Measurements from ENCODE around the gene TBC1D2B. TPM values are rescaled to one million over a fixed set of nuclear protein-coding genes. Genes with fewer than 3 reads are reported as not detected.
"Not testable (repeated sequence)": the region's sequence is repeated elsewhere in the genome, so short reads cannot be mapped to it uniquely, and the experiment has no call there.

The TBC1D2B gene
- polyA plus RNA-seq, 3 donors, result 5.9 to 53.3 (median 6.2) TPM

DNA sequence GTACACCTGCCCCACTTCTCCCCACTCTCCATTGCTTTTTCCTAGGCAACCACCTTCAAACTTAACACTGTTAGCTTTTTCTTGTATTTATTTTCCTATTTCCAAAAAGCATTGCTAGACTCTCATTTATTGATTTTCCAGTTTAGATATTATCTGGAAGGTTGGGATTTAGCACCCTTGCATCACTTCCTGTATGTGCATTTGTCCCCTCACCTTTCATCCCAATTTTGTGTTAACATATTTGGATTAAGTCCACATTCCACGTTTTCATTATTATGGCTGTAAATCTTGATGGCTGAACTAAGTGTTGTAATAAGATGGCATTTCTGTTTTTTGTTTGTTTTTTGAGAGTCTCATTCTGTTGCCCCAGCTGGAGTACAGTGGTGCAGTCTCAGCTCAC, 109.7 kb downstream of the TBC1D2B start:
- no peaks in the 10 kb centered on the region for H4K20me1 ChIP-seq (ENCODE audit: insufficient read depth, low read length)
- H3K4me3 ChIP-seq (replicated peaks in 1 of 3; ENCODE audit: low read depth in 2 of 3, low read length in 3 of 3), result no peak overlapping the region
- no peaks in the 10 kb centered on the region for H3K36me3 ChIP-seq (replicated peaks in 1 of 2; ENCODE audit: control insufficient read depth in 1 of 2, insufficient read depth in 2 of 2, low read length in 2 of 2)
- no peaks in the 10 kb centered on the region for H3K9me3 ChIP-seq (replicated peaks in 1 of 2; ENCODE audit: control insufficient read depth in 1 of 2, insufficient read depth in 1 of 2, low read length in 2 of 2)
- Mint-ChIP-seq H3K4me3 (no peak overlapping the region), H3K4me1 (no peaks in the 10 kb centered on the region), H3K27ac (no peak overlapping the region), H3K36me3 (no peaks in the 10 kb centered on the region), H3K27me3 (ENCODE audit: low read depth in 3 of 3) (peaks cover 7 to 8% (median 7%) of the 10 kb centered on the region in 3 donors), H3K9me3 (peaks cover 0 to 13% (median 5%) of the 10 kb centered on the region in 7 donors)
- no CpG with 5 or more reads among the region's 1 CpG for WGBS (ENCODE audit: insufficient coverage)
- H3K4me2 ChIP-seq (replicated peaks; ENCODE audit: extremely low read depth, low read length, poor library complexity, severe bottlenecking), result no peak overlapping the region
- no peaks in the 10 kb centered on the region for H3K27me3 ChIP-seq (ENCODE audit: control insufficient read depth in 2 of 2, insufficient read depth in 2 of 2, low read length in 2 of 2)
- no peak overlapping the region for H2AFZ ChIP-seq (ENCODE audit: insufficient read depth, low read depth, low read length, poor library complexity, severe bottlenecking)
- TF ChIP-seq, protein P1, sequence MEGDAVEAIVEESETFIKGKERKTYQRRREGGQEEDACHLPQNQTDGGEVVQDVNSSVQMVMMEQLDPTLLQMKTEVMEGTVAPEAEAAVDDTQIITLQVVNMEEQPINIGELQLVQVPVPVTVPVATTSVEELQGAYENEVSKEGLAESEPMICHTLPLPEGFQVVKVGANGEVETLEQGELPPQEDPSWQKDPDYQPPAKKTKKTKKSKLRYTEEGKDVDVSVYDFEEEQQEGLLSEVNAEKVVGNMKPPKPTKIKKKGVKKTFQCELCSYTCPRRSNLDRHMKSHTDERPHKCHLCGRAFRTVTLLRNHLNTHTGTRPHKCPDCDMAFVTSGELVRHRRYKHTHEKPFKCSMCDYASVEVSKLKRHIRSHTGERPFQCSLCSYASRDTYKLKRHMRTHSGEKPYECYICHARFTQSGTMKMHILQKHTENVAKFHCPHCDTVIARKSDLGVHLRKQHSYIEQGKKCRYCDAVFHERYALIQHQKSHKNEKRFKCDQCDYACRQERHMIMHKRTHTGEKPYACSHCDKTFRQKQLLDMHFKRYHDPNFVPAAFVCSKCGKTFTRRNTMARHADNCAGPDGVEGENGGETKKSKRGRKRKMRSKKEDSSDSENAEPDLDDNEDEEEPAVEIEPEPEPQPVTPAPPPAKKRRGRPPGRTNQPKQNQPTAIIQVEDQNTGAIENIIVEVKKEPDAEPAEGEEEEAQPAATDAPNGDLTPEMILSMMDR (IDR thresholded peaks at IDR 0.05), result no peak
- no peaks in the 10 kb centered on the region for H3K4me1 ChIP-seq (ENCODE audit: control insufficient read depth in 1 of 2, insufficient read depth in 2 of 2, low read length in 2 of 2)
- H3K79me2 ChIP-seq (ENCODE audit: insufficient read depth, low read length), result no peaks in the 10 kb centered on the region
- intact Hi-C loops (cut with micrococcal nuclease), result no loop called here
- H3K9ac ChIP-seq (ENCODE audit: insufficient read depth, low read length, poor library complexity, severe bottlenecking), result no peak overlapping the region
- DNase-seq, result no peak
- H3K27ac ChIP-seq (ENCODE audit: low read depth in 1 of 2, low read length in 2 of 2), result no peak overlapping the region

DNA sequence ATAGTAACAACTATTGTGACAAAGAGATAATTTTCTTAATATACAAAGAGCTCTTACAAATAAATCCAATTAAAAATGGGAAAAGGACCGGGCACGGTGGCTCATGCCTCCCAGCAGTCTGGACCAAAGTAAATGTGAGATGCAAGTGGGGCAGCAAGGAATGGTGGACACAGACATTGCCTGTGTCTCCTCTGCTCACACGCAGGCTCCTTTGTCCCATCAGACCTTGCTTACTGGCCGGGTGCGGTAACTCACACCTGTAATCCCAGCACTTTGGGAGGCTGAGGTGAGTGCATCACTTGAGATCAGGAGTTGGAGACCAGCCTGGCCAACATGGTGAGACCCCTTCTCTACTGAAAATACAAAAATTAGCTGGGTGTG, 110.3 kb downstream of the TBC1D2B start:
- peaks cover 0 to 13% (median 5%) of the 10 kb centered on the region in 7 donors for H3K9me3 Mint-ChIP-seq
- H3K27ac Mint-ChIP-seq; H4K20me1 ChIP-seq (ENCODE audit: insufficient read depth, low read length); H3K4me1 ChIP-seq (ENCODE audit: control insufficient read depth in 1 of 2, insufficient read depth in 2 of 2, low read length in 2 of 2); intact Hi-C loops (cut with micrococcal nuclease); H3K4me3 Mint-ChIP-seq; H3K9me3 ChIP-seq (replicated peaks in 1 of 2; ENCODE audit: control insufficient read depth in 1 of 2, insufficient read depth in 1 of 2, low read length in 2 of 2); H3K27me3 Mint-ChIP-seq (ENCODE audit: low read depth in 3 of 3); H3K4me2 ChIP-seq (replicated peaks; ENCODE audit: extremely low read depth, low read length, poor library complexity, severe bottlenecking); DNase-seq; H2AFZ ChIP-seq (ENCODE audit: insufficient read depth, low read depth, low read length, poor library complexity, severe bottlenecking); H3K27ac ChIP-seq (ENCODE audit: low read depth in 1 of 2, low read length in 2 of 2); H3K27me3 ChIP-seq (ENCODE audit: control insufficient read depth in 2 of 2, insufficient read depth in 2 of 2, low read length in 2 of 2); H3K36me3 Mint-ChIP-seq; H3K4me1 Mint-ChIP-seq; H3K79me2 ChIP-seq (ENCODE audit: insufficient read depth, low read length); H3K9ac ChIP-seq (ENCODE audit: insufficient read depth, low read length, poor library complexity, severe bottlenecking); H3K36me3 ChIP-seq (replicated peaks in 1 of 2; ENCODE audit: control insufficient read depth in 1 of 2, insufficient read depth in 2 of 2, low read length in 2 of 2); H3K4me3 ChIP-seq (replicated peaks in 1 of 3; ENCODE audit: low read depth in 2 of 3, low read length in 3 of 3): not testable (repeated sequence)
- 100% methylated on average over 1 of the region's 5 CpGs for WGBS (ENCODE audit: insufficient coverage)

Data from CD14-positive monocyte (primary cell).